HG02852 (cell line): ENCODE measurements around the gene STPG3.

ENCODE experiments used
- ATAC-seq: cut with Tn5 transposase; IDR thresholded peaks from one replicate; pipeline ENCODE4 v1.9.1; 2021; ENCODE audit warnings: mild to moderate bottlenecking, moderate library complexity; ENCODE audit not compliant: unreplicated experiment

The STPG3 gene

DNA sequence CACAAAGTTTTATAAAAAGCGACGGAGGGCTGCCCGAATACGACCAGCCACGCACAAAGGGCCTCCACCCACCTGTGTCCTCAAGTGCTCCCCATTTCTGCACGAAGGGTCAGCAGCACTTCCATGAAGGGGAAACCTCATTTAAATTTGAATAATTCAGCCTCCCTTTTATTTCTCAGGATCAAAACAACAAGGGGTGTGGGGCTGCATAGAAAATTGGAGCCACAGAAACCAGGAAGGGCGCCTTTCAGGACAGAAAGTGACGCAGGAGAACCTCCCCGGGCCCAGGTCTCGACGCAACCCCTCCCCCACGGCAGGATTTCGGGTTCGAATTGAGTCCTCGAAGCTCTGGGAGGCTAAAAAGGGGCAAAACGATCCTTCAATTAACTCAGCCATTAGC, 48.9 kb downstream of the STPG3 start:
- no peak for ATAC-seq

DNA sequence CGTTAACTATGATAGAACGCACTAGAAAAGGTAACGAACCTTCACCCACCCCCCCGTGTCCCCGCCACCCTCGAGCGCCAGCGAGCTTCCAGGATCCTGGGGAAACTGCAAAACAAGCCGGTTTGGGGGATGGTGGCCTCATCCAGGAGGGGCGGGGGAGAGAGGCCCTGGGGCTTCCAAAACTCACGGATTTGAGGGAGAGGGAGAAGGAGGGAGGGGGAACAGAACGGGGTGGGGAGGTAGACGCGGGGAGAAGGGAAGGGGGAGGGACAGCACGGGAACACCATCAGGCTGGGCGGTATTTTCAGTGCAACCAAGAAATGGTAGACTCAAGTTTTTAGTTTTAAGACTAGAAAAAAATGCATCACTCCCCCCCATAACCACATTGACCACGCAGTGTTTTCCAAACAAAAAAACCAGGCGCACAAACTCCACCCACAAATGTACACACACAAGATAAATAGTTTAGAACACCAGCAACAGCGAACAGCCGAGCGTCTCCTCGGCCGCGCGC, 49.5 kb downstream of the STPG3 start:
- no peak for ATAC-seq

DNA sequence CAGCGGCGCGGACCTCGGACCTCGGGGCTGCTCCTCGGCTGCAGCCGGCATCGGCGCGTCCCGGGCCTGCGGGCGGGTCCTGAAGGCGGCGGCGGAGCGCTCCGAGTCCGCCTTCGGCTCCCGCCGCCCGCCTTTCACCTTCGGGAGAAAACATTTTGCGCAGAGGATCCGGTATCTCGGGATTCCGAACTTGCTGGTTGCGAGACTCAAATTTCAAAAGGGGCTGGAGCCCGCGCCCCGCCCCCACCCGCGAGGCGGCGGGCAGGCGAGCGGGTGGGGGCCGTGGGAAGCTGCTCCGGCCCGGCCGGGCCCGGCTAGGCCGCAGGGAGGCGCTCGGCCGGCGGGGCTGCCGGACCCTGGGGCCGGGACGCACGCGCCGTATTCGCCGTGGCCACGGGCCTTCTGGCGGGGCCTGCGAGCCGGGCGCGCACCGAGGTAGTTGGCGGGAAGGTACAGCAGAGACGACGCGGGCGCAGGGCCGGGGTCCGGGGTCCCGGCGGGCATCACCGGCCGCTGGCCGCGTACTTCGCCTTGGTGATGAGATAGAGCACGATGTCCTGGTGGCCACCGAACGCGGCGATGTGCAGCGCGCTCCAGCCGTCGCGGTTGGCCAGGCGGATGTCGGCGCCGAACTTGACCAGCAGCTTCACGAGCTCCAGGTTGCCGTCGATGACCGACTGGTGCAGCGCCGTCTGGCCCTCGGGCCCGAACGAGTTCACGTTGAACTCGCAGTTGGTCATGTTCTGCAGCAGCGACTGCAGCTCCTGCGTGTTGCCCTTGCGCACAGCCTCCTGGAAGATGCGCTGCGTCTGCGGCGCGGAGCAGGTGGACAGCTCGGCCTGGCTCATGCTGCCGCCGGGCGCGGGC, 50.2 kb downstream of the STPG3 start:
- ATAC-seq: peak; percentile 9

DNA sequence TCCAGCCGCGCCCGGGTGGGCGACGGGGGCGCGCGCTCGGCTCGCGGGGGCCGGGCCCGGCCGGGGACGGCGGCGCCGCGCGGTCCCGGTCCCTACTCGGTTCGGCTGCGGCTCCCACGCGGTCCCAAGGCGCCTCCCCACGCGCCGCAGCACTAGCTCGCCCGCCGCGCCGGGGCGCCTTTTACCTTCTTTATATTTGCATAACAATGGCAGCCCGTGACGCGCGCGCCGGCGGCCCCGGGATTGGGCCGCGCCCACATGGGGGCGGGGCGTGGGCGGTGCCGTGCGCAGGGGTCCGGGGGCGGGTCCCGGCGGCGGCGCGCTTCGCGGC, 51.0 kb downstream of the STPG3 start, which contains the start of gene NRARP:
Gene NRARP (minus strand): TSS at position 154 of the 331 bp plus-strand sequence. CDS start 343 bp downstream, outside the sequence.
- ATAC-seq: peak; percentile 71

DNA sequence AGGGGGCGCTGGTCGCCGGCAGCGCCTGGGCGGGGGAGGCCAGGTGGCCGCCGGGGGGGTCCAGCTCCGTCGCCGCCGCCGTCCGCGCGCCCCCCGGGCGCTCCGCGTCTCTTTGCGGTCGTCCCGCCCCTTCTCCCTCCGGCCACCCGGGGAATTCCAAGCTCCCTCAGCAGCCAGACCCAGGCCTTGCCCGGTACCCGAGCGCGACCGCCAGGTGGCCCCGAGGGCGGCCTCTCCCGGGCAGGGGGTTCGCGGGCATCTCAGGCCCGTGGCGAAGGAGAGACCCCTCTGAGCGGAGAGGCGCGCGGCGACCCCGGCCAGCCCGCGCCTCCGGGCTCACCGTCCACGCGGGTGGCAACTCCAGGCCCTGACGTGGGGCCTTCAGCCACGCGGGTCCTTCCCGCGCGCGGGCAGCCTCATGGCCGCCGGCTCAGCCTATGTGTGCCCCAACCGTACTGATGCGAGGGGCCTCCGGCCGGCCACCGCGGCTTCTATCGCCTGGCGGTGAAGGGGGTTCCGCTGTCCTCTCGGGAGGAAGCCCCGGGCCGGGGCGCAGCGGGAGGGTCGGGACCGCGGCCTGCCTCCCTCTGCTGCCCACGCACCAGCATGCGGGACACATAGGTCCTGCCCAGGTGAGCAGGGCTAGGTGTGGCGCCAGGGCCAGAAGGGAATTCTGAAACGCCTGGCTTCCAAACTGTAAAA, 51.5 kb downstream of the STPG3 start:
- peak; percentile 43 for ATAC-seq
